Forelimb muscle (tissue), 1 donor: ENCODE data around the gene CALML3. TPM values are rescaled to one million over a fixed set of nuclear protein-coding genes. Genes with fewer than 3 reads are reported as not detected.

Source experiments
- DNase-seq: peaks from one replicate; pipeline ENCODE4 v3.0.0-alpha.2; 2013; ENCODE audit warnings: low read depth
- polyA plus RNA-seq: library from polyadenylated mRNA; unstranded; fragments of 120-200 nt; gene quantifications from one replicate; pipeline ENCODE4 v1.2.1, GENCODE V29; 2013; ENCODE audit not compliant: insufficient read length

Gene CALML3
- polyA plus RNA-seq, 1 donor = 0.09 TPM

- DNase-seq = no peak
Observed at GRCh38 chr10:5525561-5526341, 990 bp downstream of the CALML3 start.

DNA sequence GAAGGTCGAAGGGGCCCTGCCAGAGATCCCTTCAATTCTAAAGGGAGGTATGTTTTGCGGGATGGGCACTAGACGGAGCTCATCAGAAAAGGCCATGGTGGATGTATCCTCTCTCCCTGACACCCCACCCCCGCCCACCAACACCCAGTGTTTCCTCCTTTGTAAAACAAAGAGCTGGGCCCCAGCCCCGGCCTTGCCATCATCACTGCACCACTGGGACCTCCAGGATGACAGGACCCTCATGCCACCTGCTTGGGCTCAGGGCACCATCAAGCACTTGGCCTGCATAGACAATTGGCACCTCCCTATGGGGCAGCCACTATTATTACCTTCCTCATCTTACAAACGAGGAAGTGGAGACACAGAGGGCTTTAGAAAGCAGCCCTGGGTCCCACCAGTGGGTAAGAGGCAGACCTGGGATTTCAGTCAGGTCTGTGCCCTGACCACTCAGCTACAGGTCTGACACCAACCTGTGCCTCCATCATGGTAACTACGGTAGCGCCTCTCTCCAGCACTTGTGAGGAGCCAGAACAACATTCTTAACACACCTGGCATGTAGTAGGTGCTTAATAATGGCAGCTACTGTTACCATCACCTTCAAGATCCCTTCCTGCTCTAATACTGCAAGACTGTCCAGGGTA is 2.0 kb downstream of the CALML3 start:
- no peak for DNase-seq

- no peak for DNase-seq
Observed at GRCh38 chr10:5527332-5528200, 2.8 kb downstream of the CALML3 start.

DNA sequence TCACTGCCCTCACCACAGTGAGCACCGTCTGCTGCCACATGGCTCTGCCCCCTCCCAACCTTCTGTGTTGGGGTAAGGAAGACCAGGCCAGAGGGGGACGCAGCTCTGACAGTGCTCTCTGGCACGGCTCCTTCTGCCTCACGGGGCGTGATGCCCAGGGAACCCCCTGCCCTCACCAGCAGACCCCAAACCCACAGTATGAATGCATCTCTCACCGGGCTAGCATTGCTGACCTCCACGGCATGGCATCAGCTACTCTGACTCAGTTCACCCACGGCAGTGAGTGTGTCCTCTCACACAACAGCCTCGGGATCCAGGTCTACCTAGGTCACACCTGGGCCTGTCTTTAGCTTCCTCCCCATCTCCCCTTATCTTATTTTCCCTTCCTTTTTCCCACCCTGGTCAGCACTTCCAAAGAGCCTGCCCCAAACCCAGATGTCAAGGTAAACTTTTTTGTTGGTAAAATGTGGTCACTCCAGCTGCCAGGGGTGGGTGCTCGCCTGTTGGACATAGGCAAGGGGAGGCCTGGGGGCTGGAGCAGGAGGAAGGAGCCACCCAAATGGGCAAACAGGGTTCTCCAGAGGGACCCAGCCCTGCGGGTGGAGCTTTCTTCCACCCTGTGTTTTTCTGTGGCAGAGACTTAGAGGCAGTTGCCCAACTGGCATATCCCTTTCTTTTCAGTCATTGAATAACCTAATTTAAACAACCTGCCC is 4.4 kb downstream of the CALML3 start:
- DNase-seq = no peak

- no peak for DNase-seq
Observed at GRCh38 chr10:5529702-5530411, 5.1 kb downstream of the CALML3 start.

DNA sequence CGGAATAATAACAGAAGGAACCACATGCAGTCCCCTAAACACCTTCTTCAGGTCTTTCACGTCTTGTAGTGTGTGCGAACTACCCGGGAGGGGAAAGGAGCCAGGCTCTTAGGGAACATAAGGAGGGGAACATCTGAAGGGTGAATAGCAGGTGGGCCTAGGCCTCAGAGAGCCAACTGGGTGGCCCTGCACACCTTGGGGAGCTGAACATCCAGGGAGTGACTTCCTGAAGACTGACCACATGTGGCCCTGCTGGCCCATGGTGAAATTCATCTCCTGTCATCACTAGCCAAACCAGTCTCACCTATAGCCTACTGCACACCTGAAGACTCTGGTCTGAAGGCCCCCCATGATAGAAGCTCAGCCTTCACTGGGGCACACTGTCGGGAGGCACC is 5.6 kb downstream of the CALML3 start:
- DNase-seq = no peak

DNA sequence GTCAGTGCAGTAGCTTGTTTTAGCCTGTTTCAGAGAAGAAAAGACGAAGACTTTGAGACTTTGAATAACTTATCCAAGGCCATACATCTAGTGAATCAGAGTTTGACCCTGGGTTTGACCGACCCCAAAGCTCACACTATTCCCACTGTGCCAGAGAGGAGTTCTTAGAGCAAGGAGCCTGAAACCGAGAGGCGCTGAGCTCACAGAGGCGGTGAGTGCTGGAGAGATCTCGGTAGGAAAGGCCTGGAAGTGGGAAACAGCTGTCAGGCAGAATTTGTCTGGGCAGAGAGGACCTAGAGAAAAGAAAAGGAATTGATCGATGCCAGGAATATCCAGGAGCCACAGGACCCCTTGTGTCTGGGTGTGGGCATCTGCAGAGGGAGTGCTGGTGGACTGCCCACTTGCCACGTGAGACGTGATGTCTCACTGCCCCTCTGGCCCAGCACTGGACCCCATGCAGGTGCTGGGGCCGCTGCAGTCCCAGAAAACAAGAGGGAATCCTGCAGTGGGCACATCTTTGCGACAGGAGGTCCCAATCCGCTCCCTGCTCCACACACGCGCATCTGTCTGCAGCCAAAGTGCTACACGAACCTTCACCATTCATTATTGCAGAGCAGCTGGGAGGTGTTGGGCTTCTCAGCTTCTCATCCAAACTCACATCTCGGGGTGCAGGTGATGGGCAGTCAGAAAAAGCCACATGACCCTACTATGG is 6.2 kb downstream of the CALML3 start:
- DNase-seq = no peak

GRCh38 chr10:5531558-5532306 is 7.0 kb downstream of the CALML3 start:
- DNase-seq = no peak

DNA sequence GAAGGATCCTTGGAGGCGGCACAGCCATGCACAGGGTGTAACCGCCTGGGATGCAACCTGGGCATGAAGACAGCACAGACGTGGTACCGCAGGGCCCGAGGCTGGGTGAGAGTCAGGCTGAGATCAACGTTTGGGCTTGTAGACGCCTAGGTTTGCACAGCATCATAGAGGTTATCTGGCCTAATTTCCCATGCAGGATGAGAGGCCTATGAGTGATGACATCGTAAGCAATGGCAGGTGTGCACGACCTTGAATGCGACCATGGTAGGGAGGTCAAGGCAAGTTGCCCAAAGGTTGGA is 7.5 kb downstream of the CALML3 start:
- no peak for DNase-seq

DNA sequence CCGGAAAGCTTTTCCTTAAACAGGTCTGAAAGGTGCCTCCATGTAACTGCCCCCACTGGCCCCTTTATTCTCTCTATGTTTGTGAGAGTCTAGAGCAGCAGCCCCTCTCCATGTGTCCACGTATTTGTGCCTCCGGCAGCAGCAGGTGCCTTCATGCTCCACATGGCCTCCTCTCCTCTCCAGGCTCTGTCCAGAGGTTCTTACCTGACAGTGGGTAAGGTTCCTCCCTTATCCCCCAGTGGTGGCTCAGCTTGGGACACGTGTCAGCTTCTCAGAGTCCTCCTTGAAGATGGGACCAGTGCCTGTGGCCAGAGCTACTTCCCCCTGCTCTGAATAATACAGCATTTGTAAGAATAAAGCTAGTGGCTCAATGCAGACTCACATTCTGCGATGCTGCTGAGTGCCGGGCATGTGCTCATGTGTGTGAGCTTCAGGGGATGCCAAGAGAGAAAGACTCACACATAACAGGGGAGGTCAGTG is 7.9 kb downstream of the CALML3 start:
- DNase-seq = no peak

- DNase-seq = no peak
Observed at GRCh38 chr10:5533098-5533731, 8.5 kb downstream of the CALML3 start.

DNA sequence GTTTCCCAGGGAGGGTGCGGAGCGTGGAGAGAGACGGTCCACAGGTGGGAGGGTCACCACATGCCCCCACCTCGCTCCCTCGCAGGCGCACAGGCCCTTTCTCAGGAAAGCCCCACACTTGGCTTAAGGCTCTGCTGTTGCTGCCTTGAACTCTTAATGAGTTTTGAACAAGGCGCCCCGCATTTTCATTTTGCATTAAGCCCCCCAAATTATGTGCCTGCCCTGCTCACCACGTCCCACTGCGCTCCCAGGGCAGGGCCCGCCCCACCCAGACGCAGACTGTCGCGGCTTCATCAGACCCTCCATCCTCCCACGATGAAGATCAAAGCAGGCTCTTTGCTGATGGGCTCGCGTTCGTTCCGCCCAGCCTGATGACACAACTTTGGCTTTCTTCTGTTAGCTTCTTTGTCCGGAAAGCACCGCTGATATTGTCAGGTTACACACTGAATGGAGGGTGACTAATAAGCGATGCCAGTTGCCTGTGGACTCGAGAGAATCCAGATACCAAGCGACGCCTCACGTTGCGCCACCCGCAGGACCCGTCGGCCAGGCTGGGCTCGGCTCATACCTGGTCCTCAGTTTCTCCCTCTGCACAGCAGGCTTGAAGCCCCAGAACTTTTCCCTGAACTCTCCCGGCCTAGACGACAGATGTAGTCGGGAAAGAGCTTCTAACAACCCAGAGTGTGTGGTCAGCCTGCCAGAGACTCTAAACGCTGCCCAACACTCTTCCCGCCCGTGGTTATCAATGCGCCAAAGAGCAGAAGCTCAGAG is 9.5 kb downstream of the CALML3 start:
- no peak for DNase-seq

DNA sequence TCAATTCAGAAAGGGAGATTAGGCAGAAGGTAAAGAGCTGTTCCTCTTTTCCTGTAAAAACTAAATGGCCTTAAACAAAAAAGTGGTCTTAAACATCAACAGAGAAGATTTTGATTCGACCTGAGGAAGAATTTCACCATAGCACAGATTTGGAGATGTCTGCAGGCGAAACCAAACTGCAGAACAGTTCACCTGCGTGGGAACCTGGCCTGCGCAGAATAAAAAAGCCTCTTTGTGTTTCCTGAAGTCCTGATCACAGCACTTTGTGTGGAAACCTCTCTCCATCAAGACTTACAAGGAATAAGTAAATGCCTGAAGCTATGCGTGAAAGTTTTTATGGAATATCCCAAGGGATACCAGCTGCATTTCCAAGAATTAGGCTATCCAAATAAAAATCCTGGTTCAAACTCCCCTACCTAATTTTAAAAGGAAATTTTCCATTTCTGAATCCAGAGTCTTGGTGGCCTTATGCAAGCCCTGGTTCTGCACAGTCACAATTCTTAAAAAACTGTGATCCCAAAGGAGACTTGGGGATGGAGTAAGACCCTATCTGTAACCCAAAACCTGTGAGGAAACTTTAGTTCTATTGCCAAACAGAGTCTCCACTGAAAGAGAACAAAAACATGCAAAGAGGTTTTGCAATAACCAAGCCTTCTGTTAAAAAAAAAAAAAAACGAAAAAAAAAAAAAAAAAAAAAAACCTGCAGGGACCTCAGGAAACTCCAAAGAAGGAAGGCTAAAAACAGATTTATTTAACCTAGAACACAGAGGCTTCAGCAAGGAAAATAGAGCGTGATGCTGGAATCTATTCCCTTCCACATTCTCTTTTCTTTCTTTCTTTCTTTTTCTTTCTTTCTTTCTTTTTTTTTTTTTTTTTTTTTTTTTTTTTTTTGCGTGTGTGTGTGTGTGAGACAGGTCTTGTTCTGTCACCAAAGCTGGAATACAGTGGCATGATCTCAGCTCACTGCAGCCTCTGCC is 10.4 kb downstream of the CALML3 start:
- DNase-seq = no peak

- DNase-seq = no peak
Observed at GRCh38 chr10:5536486-5537081, 11.8 kb downstream of the CALML3 start.

DNA sequence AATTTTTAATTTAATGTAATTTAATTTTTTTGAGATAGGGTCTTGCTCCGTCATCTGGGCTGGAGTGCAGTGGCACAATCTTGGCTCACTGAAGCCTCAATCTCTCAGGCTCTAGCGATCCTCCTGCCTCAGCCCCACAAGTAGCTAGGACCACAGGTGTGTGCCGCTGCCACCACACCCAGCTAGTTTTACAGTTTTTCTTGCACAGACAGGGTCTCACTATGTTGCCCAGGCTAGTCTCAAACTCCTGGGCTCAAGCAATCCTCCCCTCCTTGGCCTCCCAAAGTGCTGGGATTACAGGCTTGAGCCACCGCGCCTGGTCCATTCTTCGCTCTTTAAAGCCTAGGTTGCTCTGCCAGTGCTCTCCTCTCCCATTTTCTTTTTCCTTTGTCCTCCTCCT is 12.9 kb downstream of the CALML3 start:
- DNase-seq = no peak

DNA sequence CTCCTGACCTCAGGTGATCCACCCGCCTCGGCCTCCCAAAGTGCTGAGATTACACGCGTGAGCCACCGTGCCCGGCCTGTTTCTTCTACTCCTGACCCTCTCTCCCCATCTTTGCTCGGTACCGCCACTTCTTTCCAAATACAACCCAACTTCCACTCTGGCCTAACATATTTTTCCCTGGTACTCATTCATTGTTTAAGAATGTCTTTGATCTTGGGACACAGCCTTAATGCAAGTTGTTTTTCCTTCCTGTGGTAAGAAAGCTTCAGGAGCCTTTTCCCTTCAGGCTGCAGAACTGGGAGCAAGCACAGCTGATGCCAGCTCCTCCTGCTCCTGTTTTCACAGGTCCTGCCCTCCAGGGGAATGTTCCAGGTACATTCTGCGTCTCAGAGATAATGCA is 13.7 kb downstream of the CALML3 start:
- DNase-seq = no peak
